ENCODE measurements around the gene CRABP2.

Gene CRABP2

GRCh38 chr1:156666862-156667609, 38.3 kb downstream of the CRABP2 start:
- no peak for DNase-seq

- no peak for DNase-seq
Measured at GRCh38 chr1:156665539-156665938, 39.8 kb downstream of the CRABP2 start.

GRCh38 chr1:156664767-156665411, 40.5 kb downstream of the CRABP2 start:
- no peak for DNase-seq

GRCh38 chr1:156664046-156664766, 41.2 kb downstream of the CRABP2 start:
- DNase-seq, result no peak

- DNase-seq, result no peak
Measured at GRCh38 chr1:156663178-156663577, 42.2 kb downstream of the CRABP2 start.

- no peak for DNase-seq
Measured at GRCh38 chr1:156662800-156663055, 42.7 kb downstream of the CRABP2 start.

- DNase-seq, result no peak
Measured at GRCh38 chr1:156662005-156662799, 43.2 kb downstream of the CRABP2 start.

- no peak for DNase-seq
Measured at GRCh38 chr1:156660752-156661112, 44.7 kb downstream of the CRABP2 start.

GRCh38 chr1:156659988-156660751, 45.2 kb downstream of the CRABP2 start:
- DNase-seq, result peak; percentile 96

GRCh38 chr1:156659661-156659987, 45.8 kb downstream of the CRABP2 start:
- no peak for DNase-seq

- no peak for DNase-seq
Measured at GRCh38 chr1:156658945-156659574, 46.3 kb downstream of the CRABP2 start.

- no peak for DNase-seq
Measured at GRCh38 chr1:156658496-156658895, 46.9 kb downstream of the CRABP2 start.

- DNase-seq, result no peak
Measured at GRCh38 chr1:156657741-156658319, 47.6 kb downstream of the CRABP2 start.

- peak; percentile 85 for DNase-seq
Measured at GRCh38 chr1:156656806-156657740, 48.3 kb downstream of the CRABP2 start.

GRCh38 chr1:156655904-156656516, 49.4 kb downstream of the CRABP2 start:
- DNase-seq, result no peak

GRCh38 chr1:156655151-156655903, 50.1 kb downstream of the CRABP2 start:
- DNase-seq, result no peak

- no peak for DNase-seq
Measured at GRCh38 chr1:156654700-156655099, 50.7 kb downstream of the CRABP2 start.

GRCh38 chr1:156652992-156653355, 52.4 kb downstream of the CRABP2 start:
- no peak for DNase-seq

GRCh38 chr1:156652131-156652991, 53.0 kb downstream of the CRABP2 start:
- no peak for DNase-seq

Measured in activated CD4-positive, CD25-positive, alpha-beta regulatory T cell treated with anti-CD3 and anti-CD28 coated beads, Interleukin-2, amount 50 U/mL, for 72 hours (primary cell).